T-cell (primary cell): Measurements from ENCODE around the gene DNM3. TPM values are rescaled to one million over a fixed set of nuclear protein-coding genes. Genes with fewer than 3 reads are reported as not detected.

Experiments
- ATAC-seq, 4 experiments: fragments of 200-7000 bp in 3 of 4; fragments of 150-1000 bp in 1 of 4; cut with Tn5 transposase; replicated peaks in 1 of 4; 1 replicate in 3 of 4; 2 replicates in 1 of 4; pipeline ENCODE4 v1.10.0; 2021; ENCODE audit warnings: moderate library complexity in 3 of 4, mild to moderate bottlenecking in 2 of 4, moderate number of reproducible peaks in 1 of 4
- CTCF ChIA-PET, 2 donors: fragments of 300-600 bp; sonication (Branson Sonifier 250); formaldehyde crosslinking; loops; one replicate each; lab custom pipeline; 2022; ENCODE audit warnings: antibody characterized with exemption in 2 of 2; lab: Charles Lee
- POLR2A ChIA-PET, 2 donors: fragments of 300-600 bp; sonication (Branson Sonifier 250); formaldehyde crosslinking; loops; one replicate each; lab custom pipeline; 2022; ENCODE audit warnings: antibody characterized with exemption in 2 of 2; lab: Charles Lee
- DNase-seq, 35 experiments: peaks; one replicate each; pipeline versions ENCODE4 v3.0.0 to v3.0.0-alpha.2; 2013 to 2023
- H3K27ac ChIP-seq: one replicate; pipeline ENCODE4 v1.5.1; 2013; ENCODE audit warnings: low read length
- H3K27me3 ChIP-seq, 2 experiments: replicated peaks in 1 of 2; 1 replicate in 1 of 2; 2 replicates in 1 of 2; pipeline versions ENCODE4 v1.6.1 to v1.7.0; 2013; ENCODE audit warnings: low read length in 1 of 2, mixed read lengths in 1 of 2; ENCODE audit not compliant: control insufficient read depth in 2 of 2, insufficient read depth in 2 of 2; ENCODE audit errors: extremely low read depth in 1 of 2
- H3K36me3 ChIP-seq, 2 donors: 1 replicate in 1 of 2; 2 replicates in 1 of 2; pipeline versions ENCODE4 v1.6.1 to v1.7.0; 2013; ENCODE audit warnings: low read length in 1 of 2; ENCODE audit not compliant: control insufficient read depth in 2 of 2, insufficient read depth in 1 of 2; ENCODE audit errors: extremely low read depth in 1 of 2
- H3K4me1 ChIP-seq, 2 experiments: 1 replicate in 1 of 2; 2 replicates in 1 of 2; pipeline versions ENCODE4 v1.6.1 to v1.7.0; 2013; ENCODE audit warnings: low read length in 2 of 2, mixed read lengths in 1 of 2; ENCODE audit not compliant: insufficient read depth in 2 of 2, control insufficient read depth in 1 of 2; ENCODE audit errors: extremely low read depth in 1 of 2
- H3K4me3 ChIP-seq, 2 donors: 1 replicate in 1 of 2; 2 replicates in 1 of 2; pipeline versions ENCODE4 v1.5.1 to v1.7.0; 2013; ENCODE audit warnings: mild to moderate bottlenecking in 2 of 2, low read length in 1 of 2, moderate library complexity in 1 of 2; ENCODE audit not compliant: control insufficient read depth in 1 of 2; ENCODE audit errors: extremely low read depth in 1 of 2
- H3K9me3 ChIP-seq: 2 replicates; pipeline ENCODE4 v1.7.0; 2013
- H3K27ac Mint-ChIP-seq, 2 donors: one replicate each; pipeline ENCODE4 v1.8.0; 2020 to 2021; ENCODE audit warnings: mild to moderate bottlenecking in 2 of 2, mixed read lengths in 2 of 2
- H3K27me3 Mint-ChIP-seq, 2 donors: one replicate each; pipeline ENCODE4 v1.8.0; 2021 to 2022; ENCODE audit warnings: mixed read lengths in 2 of 2
- H3K36me3 Mint-ChIP-seq: one replicate; pipeline ENCODE4 v1.8.0; 2021; ENCODE audit warnings: mixed read lengths
- H3K4me1 Mint-ChIP-seq, 3 donors: one replicate each; pipeline ENCODE4 v1.8.0; 2020 to 2022; ENCODE audit warnings: mixed read lengths in 3 of 3, mild to moderate bottlenecking in 1 of 3
- H3K4me3 Mint-ChIP-seq, 3 donors: one replicate each; pipeline ENCODE4 v1.8.0; 2020 to 2022; ENCODE audit warnings: mild to moderate bottlenecking in 3 of 3, mixed read lengths in 3 of 3, moderate library complexity in 3 of 3
- H3K9me3 Mint-ChIP-seq, 3 donors: one replicate each; pipeline ENCODE4 v1.8.0; 2020 to 2022; ENCODE audit warnings: mixed read lengths in 3 of 3
- WGBS: methylation state at CpG from one replicate; pipeline ENCODE4 v1.1.5; 2013; ENCODE audit warnings: missing lambda C conversion rate; ENCODE audit not compliant: insufficient coverage; 5-methylcytosine and 5-hydroxymethylcytosine counted together
- total RNA-seq, 35 experiments: library from RNA in 6 of 35; stranded (reverse) in 6 of 35; fragments of 120-200 nt in 1 of 35; gene quantifications; one replicate each; pipeline versions ENCODE4 v1.2.1 to v1.2.4 and lab custom pipeline; 2013 to 2026

The DNM3 gene
- total RNA-seq (1 to 10 TPM; 2.0 to 2.8 (median 2.4) TPM), total RNA-seq (lab: John Stamatoyannopoulos, UW) (0.97 to 7.8 (median 2.5) reads per million in 29 experiments)
- total RNA-seq (2013), result 3.2 TPM

DNA sequence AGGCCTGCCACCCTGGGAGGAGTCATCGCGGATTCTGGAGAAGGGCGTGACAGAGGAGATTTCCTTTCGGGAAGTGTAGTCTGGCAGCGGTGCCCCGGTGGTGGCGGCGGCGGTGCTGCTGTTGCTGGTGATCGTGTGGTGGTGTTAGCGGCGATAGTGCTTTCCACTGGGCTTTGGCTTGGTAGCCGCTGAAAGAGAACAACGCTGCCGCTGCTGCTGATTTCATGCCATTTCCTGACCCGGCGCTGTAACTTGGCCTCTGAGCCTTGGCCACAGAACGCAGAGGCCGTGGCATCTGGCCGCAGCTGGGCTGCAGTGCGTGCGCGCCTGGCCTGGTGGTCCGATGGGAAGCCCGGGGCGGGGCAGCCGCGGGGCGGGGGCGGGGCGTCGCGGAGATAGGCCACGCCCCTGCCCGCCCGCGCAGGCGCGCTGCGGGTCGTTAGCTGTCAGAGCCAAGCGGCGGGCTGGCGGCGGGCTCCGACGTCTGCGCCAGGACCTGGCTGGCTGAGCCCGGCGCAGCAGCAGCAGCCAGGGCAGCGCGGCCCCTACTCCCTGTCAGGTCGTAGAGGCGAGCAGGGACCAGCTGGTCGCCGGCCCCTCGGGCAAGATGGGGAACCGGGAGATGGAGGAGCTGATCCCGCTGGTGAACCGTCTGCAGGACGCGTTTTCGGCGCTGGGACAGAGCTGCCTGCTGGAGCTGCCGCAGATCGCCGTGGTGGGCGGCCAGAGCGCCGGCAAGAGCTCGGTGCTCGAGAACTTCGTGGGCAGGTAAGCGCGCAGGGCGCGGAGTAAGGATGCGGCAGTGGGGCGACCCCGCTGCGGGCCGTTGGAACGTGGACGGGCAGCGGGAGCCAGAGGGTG is at the start of gene DNM3:
Gene DNM3, plus strand, starts transcription at position 449 of the 861 bp plus-strand sequence. Its CDS starts 159 bp downstream, at position 608.
- WGBS, result 2% methylated on average over 79 of the region's 85 CpGs
- CTCF ChIA-PET, result interaction anchor here (0.6 to 0.7 kb wide), 4 partner anchors 41 to 145 kb away, joined by 3 to 4 read pairs (median 4); partner anchors contain the start of gene VAMP4 (in 1 of the 2)
- Mint-ChIP-seq H3K27ac (peak within 1 kb of the TSS; percentile 17 to 74), H3K27me3 (peaks cover 7 to 30% of the 10 kb centered on the region in 2 donors), H3K4me3 (peak within 1 kb of the TSS; percentile 80 to 93 (median 86)), H3K36me3 (no peaks in the 10 kb centered on the region), H3K9me3 (no peaks in the 10 kb centered on the region), H3K4me1 (peaks cover 14 to 20% (median 19%) of the 10 kb centered on the region in 3 donors)
- ATAC-seq (peak; percentile 92 to 97 (median 94)), DNase-seq (peak; percentile 47 to 86 (median 72))
- no peak within 1 kb of the TSS for H3K27ac ChIP-seq
- H3K9me3 ChIP-seq, result no peaks in the 10 kb centered on the region
- no peaks in the 10 kb centered on the region for H3K36me3 ChIP-seq
- peaks cover 0 to 10% of the 10 kb centered on the region in 2 experiments for H3K27me3 ChIP-seq
- POLR2A ChIA-PET, result interaction anchor here in 1 of 2 donors (0.6 kb wide), 1 partner anchor 108 kb away, joined by 5 read pairs; no protein-coding TSS in a partner anchor
- H3K4me1 ChIP-seq, result peaks cover 3 to 17% of the 10 kb centered on the region in 2 experiments
- H3K4me3 ChIP-seq, result peak within 1 kb of the TSS; percentile 85

GRCh38 chr1:171792656-171793369 is 48.5 kb upstream of the DNM3 start:
- 90% methylated on average over 3 of the region's 7 CpGs for WGBS
- POLR2A ChIA-PET, result no interaction called here

GRCh38 chr1:171793636-171794035 is 47.7 kb upstream of the DNM3 start:
- ChIA-PET POLR2A (no interaction called here), CTCF (no interaction called here)
- Mint-ChIP-seq H3K27ac (peak overlapping the region; percentile 64 to 66), H3K9me3 (no peaks in the 10 kb centered on the region), H3K4me3 (no peak overlapping the region), H3K36me3 (peaks cover 80% of the 10 kb centered on the region), H3K4me1 (peaks cover 0 to 24% (median 14%) of the 10 kb centered on the region in 3 donors), H3K27me3 (no peaks in the 10 kb centered on the region)
- 100% methylated on average over 1 of the region's 1 CpG for WGBS
- Histone ChIP-seq H3K9me3 (no peaks in the 10 kb centered on the region), H3K4me1 (no peaks in the 10 kb centered on the region), H3K27ac (no peak overlapping the region), H3K27me3 (no peaks in the 10 kb centered on the region), H3K36me3 (peaks cover 32 to 92% of the 10 kb centered on the region in 2 donors), H3K4me3 (no peak overlapping the region)
- DNase-seq (no peak), ATAC-seq (peak in 1 of 4 experiments; percentile 13)

More at GRCh38 chr1:171792656-171793369, 48.5 kb upstream of the DNM3 start:
- Histone ChIP-seq H3K36me3 (peaks cover 35 to 98% of the 10 kb centered on the region in 2 donors), H3K27ac (no peak overlapping the region), H3K4me3 (no peak overlapping the region), H3K27me3 (no peaks in the 10 kb centered on the region), H3K9me3 (no peaks in the 10 kb centered on the region), H3K4me1 (no peaks in the 10 kb centered on the region)
- peaks cover 80% of the 10 kb centered on the region for H3K36me3 Mint-ChIP-seq
- DNase-seq (no peak), ATAC-seq (no peak)
- no peak overlapping the region for H3K4me3 Mint-ChIP-seq
- no peaks in the 10 kb centered on the region for H3K27me3 Mint-ChIP-seq
- CTCF ChIA-PET, result no interaction called here
- peaks cover 2 to 27% (median 16%) of the 10 kb centered on the region in 3 donors for H3K4me1 Mint-ChIP-seq
- no peak overlapping the region for H3K27ac Mint-ChIP-seq
- H3K9me3 Mint-ChIP-seq, result no peaks in the 10 kb centered on the region

- Histone ChIP-seq H3K9me3 (no peaks in the 10 kb centered on the region), H3K4me1 (no peaks in the 10 kb centered on the region), H3K36me3 (peaks cover 31 to 88% of the 10 kb centered on the region in 2 donors), H3K27ac (no peak overlapping the region), H3K27me3 (no peaks in the 10 kb centered on the region), H3K4me3 (no peak overlapping the region)
- ChIA-PET CTCF (no interaction called here), POLR2A (no interaction called here)
- Mint-ChIP-seq H3K4me3 (no peak overlapping the region), H3K4me1 (peaks cover 0 to 24% (median 12%) of the 10 kb centered on the region in 3 donors), H3K27me3 (no peaks in the 10 kb centered on the region), H3K36me3 (peaks cover 79% of the 10 kb centered on the region), H3K27ac (peak overlapping the region; percentile 64 to 66), H3K9me3 (no peaks in the 10 kb centered on the region)
- DNase-seq (peak in 4 of 35 experiments; percentile 10 to 19 (median 12)), ATAC-seq (peak; percentile 77 to 100 (median 96))
- WGBS, result 50% methylated on average over 2 of the region's 4 CpGs
Observed at GRCh38 chr1:171794085-171794484, 47.2 kb upstream of the DNM3 start.

- CTCF ChIA-PET, result interaction anchor here in 1 of 2 donors (0.5 kb wide), 1 partner anchor 47 kb away, joined by 7 read pairs; no protein-coding TSS in a partner anchor
- no peak overlapping the region for H3K4me3 ChIP-seq
- peaks cover 20 to 65% of the 10 kb centered on the region in 2 donors for H3K36me3 ChIP-seq
- DNase-seq (no peak), ATAC-seq (no peak)
- Mint-ChIP-seq H3K9me3 (no peaks in the 10 kb centered on the region), H3K4me3 (no peak overlapping the region), H3K27me3 (no peaks in the 10 kb centered on the region), H3K36me3 (peaks cover 60% of the 10 kb centered on the region), H3K4me1 (peaks cover 0 to 18% (median 14%) of the 10 kb centered on the region in 3 donors), H3K27ac (no peak overlapping the region)
- H3K4me1 ChIP-seq, result no peaks in the 10 kb centered on the region
- no peaks in the 10 kb centered on the region for H3K27me3 ChIP-seq
- POLR2A ChIA-PET, result no interaction called here
- H3K27ac ChIP-seq, result no peak overlapping the region
- H3K9me3 ChIP-seq, result no peaks in the 10 kb centered on the region
- 100% methylated on average over 3 of the region's 5 CpGs for WGBS
Observed at GRCh38 chr1:171796592-171796991, 44.7 kb upstream of the DNM3 start.

- Mint-ChIP-seq H3K4me3 (no peak overlapping the region), H3K36me3 (peaks cover 49% of the 10 kb centered on the region), H3K27me3 (no peaks in the 10 kb centered on the region), H3K4me1 (peaks cover 0 to 15% (median 14%) of the 10 kb centered on the region in 3 donors), H3K27ac (no peak overlapping the region), H3K9me3 (no peaks in the 10 kb centered on the region)
- 100% methylated on average over 2 of the region's 3 CpGs for WGBS
- CTCF ChIA-PET, result interaction anchor here in 1 of 2 donors (0.7 kb wide), 1 partner anchor 185 kb away, joined by 3 read pairs; no protein-coding TSS in a partner anchor
- Histone ChIP-seq H3K4me1 (no peaks in the 10 kb centered on the region), H3K36me3 (peaks cover 14 to 48% of the 10 kb centered on the region in 2 donors), H3K9me3 (no peaks in the 10 kb centered on the region), H3K4me3 (no peak overlapping the region), H3K27me3 (no peaks in the 10 kb centered on the region), H3K27ac (no peak overlapping the region)
- POLR2A ChIA-PET, result no interaction called here
- ATAC-seq (no peak), DNase-seq (no peak)
Observed at GRCh38 chr1:171798311-171798710, 43.0 kb upstream of the DNM3 start.
